GM21423 (cell line): ENCODE measurements around the gene FGF7.
"Not testable (repeated sequence)": the region's sequence is repeated elsewhere in the genome, so short reads cannot be mapped to it uniquely, and the experiment has no call there.

Source experiments
- ATAC-seq: cut with Tn5 transposase; IDR thresholded peaks from one replicate; pipeline ENCODE4 v1.9.1; 2021; ENCODE audit warnings: mild to moderate bottlenecking, moderate library complexity; ENCODE audit not compliant: unreplicated experiment

The FGF7 gene, protein sequence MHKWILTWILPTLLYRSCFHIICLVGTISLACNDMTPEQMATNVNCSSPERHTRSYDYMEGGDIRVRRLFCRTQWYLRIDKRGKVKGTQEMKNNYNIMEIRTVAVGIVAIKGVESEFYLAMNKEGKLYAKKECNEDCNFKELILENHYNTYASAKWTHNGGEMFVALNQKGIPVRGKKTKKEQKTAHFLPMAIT

DNA sequence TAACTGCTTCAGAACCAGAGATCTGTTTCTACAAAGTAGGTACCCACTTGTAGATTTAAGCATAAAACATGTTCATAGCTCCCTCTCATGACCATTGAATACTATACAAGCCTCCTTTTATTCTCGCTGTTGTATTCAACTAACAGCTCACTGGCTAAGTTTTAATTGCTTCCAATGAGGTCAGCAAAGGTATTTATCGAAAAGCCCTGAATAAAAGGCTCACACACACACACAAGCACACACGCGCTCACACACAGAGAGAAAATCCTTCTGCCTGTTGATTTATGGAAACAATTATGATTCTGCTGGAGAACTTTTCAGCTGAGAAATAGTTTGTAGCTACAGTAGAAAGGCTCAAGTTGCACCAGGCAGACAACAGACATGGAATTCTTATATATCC lies at the start of gene FGF7:
FGF7 (plus strand) TSS at position 222 of the 400 bp plus-strand sequence. CDS start 1,056 bp downstream, outside the sequence.
- ATAC-seq, result no peak

DNA sequence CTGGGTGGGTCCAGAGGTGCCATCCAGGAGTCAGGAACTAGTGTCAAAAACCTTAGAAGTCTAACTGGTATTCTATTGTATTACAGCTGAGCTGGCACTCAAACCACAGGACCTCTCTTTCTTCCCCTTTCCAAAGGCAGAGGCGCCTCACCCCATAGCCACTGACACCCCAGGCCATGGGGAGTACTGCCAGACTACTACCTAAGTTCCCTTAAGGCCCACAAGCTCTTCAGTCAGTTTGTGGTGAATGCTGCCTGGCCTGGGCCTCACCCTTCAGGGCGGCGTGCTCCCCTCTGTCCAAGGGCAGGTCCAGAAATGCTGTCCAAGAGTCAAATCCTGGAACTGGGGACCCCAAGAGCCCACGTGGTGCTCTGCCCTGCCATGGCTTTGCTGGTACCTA lies 43.0 kb upstream of the FGF7 start:
- no peak for ATAC-seq

DNA sequence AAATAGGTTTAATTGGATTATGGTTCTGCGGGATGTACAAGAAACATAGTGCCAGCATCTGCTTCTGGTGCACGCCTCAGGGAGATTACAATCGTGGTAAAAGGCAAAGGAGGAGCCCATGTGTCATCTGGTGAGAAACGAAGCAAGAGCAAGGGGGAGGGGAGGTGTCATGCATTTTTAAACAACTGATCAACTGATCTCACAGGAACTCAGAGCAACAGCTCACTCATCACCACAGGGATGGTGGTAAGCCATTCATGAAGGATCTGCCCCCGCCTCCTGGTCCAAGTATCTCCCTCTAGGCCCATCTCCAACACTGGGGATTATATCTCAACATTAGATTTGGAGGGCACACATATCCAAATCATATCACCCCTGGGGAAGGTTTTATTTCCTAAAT lies 42.1 kb upstream of the FGF7 start:
- ATAC-seq, result no peak

DNA sequence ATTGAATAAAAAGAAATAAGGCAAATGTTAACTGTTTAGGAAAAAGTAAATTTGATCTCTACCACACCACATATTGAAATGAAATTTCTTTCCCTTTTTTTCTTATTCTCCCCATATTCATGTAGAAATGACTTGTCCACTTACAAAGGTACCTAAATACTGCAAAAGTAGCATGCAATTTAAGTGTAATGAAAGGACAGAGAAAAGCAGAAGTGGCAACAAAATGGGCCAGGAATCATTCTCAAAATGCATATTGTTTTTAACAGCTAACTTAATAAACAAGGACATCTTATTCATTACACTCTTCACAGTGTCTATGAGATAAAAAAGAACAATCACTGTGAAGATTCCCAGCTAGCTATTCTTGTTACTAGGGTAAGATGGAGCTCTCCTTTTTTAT lies 40.6 kb upstream of the FGF7 start:
- no peak for ATAC-seq

DNA sequence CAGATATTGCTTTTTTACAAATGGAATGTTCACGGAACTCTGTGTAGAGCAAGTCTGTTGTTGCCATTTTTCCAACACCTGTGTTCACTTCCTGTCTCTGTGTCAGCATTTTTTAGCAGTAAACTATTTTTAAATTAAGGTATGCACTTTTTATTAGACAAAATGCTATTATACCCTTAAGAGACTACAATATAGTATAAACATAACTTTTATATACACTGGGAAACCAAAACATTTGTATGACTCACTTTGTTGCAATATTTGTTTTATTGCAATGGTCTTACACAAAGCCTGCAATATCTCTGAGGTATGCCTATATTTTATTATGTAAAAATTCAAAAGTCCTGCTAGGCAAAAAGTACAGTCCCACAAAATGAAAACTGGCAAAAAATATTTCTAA lies 39.8 kb upstream of the FGF7 start:
- no peak for ATAC-seq

DNA sequence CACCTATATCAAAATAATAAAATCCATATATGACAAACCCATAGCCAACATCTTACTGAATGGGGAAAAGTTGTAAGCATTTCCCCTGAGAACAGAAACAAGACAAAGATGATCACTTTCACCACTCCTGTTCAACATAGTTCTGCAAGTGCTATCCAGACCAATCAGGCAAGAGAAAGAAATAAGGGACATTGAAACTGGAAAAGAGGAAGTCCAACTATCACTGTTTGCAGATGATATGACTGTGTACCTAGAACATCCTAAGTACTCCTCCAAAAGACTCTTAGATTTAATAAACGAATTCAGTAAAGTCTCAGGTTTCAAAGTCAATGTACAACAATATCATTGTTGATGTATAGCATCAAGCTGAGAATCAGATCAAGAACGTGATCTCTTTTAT lies 35.6 kb upstream of the FGF7 start:
- no peak for ATAC-seq

DNA sequence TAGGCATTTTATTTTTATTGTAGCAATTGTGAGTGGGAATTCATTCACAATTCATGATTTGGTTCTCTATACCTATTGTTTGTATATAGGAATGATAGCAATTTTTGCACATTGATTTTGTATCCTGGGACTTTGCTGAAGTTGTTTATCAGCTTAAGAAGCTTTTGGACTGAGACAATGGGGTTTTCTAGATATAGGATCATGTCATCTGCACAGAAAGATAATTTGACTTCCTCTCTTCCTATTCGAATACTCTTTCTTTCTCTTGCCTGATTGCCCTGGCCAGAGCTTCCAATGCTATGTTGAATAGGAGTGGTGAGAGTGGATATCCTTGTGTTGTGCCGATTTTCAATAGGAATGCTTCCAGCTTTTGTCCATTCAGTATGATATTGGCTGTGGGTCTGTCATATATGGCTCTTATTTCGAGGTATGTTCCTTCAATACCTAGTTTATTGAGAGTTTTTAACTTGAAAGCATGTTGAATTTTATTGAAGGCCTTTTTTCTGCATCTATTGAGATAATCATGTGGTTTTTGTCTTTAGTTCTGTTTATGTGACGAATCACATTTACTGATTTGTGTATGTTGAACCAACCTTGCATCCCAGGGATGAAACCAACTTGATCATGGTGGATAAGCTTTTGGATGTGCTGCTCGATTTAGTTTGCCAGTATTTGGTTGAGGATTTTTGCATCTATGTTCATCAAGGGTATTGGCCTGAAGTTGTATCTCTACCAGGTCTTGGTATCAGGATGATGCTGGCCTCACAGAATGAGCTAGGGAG lies 20.3 kb upstream of the FGF7 start:
- not testable (repeated sequence) for ATAC-seq

DNA sequence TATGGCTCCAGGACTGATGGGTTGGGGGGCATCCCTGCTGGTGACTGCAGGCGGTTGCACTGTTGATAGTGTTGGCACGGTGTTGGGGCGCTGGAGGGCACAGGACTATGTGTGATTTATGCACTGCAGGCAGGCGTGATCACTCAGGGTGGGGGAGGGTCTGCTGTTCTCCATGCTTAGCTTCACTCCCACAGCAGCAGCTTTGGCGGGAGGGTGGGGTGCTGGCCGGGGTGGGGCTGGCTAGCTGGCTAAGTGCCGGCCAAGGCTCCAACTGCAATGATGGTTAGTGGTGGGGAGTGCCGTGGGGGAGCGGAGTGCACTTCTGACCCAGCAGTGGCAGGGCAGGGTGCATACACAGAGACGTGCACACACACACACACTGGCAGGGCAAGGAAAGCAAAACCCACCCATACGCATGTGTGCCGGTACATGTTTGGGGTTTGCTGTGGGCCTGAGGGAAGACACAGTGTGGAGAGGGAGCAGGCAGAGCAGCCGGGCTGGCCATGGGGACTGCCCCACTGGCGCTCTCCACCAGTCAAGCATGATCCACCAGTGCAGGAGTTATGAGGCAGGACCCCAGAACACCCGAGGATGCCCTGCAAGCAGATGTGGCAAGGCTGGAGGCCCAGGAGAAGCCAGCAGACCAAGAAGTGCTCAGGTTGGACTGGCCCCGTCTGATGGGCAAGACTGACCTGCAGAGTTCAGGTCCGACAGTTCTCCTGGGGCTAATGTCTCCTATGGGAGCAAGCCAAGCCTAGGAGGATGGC lies 16.5 kb upstream of the FGF7 start:
- no peak for ATAC-seq

DNA sequence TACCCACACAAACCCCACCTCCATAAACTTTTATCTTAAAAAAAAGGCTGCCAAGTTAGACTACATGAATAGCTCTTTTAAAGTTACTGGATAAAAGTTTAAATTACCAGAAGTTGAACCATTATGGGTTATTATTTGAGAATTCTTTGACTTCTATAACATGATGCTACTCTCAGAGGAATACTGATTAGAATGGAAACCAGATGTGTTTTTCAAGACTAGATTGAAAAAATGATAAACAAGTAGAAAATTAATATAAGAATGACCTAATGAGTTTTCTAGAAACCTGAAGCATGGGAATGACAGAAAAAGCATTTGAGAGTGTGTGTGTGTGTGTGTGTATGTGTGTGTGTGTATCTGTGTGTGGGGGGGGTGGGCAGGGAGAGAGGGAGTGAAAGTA lies 12.4 kb upstream of the FGF7 start:
- ATAC-seq, result no peak

DNA sequence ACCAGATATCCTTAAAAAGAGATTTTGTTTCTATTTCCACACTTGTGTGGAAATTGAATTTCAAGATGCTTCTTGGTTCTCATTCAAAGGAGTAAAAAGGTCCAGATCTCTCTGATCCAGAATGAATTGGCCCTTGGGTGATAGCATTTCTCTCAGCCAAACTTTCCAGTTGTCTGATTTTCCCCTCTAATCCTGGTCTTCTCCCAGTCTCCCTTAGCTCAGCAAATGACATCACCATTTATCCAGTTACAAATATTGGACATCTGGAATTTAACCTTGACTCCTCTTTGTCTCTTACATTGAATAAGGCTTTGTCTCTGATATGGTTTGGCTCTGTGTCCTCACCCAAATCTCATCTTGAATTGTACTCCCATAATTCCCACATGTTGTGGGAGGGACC lies 10.2 kb upstream of the FGF7 start:
- no peak for ATAC-seq

DNA sequence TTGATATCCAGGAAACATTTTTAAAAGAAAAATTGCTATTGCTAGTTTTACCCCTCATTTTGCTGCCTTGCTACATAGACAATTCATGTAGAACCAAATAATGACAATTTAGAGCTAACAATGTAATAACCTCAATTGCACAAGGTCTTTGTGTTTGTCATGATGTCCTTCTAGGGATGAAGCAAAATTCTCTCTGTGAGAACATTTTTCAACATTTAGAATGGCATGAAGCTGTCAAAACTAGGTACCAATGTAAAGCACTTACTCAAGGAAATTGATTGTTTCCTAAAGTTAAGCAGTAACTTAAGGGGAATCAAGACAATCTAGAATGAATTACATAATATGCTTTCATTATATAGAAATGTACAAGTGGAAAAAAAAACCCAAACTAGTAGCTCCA lies 7.9 kb upstream of the FGF7 start:
- no peak for ATAC-seq

DNA sequence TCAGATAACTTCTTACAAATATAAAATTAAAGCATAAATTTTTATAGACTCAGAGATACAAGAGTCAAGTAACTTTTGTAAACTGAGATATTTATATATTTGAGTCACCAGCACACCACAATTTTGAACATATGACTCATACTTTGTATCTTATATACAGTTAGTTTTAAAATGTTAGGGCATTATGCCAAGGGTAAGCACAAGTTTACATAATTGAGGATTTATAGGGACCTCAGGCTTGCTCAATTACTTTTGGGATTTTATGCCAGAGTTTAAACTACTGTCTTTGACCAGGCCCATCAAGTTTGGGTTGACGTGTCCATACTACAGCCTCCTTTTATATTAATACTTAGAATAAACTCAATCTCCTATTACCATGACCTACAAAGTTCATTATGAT lies 7.4 kb upstream of the FGF7 start:
- ATAC-seq, result no peak

DNA sequence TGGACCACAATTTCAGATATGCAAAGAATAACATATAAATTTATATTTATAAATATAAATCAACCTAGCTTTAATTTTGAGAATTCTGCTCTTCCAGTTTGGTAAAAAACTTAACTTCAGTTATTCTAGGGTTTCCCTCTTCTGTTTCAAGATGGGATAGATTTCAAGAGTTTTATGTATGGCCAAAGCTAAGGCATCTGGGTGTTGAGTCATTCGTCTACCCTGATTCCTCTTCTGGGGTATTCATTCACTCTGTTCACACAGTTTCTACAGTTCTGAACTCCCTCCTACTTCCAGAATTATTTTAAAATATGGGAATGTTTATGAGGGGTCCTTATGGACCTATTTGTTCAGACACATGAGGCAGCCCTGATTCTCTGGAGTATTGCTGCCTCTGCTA lies 4.2 kb upstream of the FGF7 start:
- ATAC-seq, result no peak

DNA sequence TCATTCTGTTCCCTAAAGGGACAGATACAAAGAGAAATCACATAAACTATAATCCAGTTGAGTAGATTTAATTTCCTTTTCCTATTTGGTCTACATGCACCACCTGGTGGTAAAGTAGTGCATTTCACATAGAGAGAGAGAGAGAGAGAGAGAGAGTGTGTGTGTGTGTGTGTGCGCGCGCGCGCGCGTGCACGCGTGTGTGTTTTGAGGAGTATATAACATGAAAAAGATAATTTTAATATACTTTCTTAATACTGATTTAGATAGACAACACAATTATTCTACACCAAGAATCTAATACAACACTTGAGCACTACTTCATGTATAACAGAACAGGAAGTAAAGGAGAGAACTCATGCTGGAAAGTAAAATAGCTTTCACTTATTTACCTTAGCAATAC lies 1.1 kb upstream of the FGF7 start:
- ATAC-seq, result no peak

DNA sequence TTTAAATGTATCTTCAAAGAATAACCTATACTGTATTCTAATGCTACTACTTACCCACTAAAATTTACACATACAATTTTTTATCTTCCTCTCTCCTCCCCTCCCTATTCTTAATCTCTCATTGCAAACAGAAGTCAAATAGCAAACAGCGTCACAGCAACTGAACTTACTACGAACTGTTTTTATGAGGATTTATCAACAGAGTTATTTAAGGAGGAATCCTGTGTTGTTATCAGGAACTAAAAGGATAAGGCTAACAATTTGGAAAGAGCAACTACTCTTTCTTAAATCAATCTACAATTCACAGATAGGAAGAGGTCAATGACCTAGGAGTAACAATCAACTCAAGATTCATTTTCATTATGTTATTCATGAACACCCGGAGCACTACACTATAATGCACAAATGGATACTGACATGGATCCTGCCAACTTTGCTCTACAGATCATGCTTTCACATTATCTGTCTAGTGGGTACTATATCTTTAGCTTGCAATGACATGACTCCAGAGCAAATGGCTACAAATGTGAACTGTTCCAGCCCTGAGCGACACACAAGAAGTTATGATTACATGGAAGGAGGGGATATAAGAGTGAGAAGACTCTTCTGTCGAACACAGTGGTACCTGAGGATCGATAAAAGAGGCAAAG lies 984 bp downstream of the FGF7 start:
- no peak for ATAC-seq

DNA sequence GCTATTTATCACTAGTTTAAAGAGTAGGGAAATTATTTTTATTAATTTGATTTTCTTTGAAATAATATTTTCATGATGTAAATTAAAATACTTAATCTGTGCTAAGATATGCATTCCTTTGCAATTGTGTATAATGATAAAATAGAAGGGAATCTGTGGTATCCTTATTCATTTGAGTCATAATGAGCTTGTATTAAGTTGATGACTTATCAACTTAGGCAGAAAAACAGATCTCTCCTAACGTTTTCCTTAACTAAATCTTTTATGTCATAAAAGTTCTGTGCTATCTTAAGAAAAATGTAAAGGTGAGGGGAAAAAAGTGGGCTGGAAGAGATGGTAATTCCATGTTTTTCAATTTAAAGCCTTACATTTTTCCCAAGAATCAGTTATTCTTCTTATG lies 1.9 kb downstream of the FGF7 start:
- ATAC-seq, result no peak

DNA sequence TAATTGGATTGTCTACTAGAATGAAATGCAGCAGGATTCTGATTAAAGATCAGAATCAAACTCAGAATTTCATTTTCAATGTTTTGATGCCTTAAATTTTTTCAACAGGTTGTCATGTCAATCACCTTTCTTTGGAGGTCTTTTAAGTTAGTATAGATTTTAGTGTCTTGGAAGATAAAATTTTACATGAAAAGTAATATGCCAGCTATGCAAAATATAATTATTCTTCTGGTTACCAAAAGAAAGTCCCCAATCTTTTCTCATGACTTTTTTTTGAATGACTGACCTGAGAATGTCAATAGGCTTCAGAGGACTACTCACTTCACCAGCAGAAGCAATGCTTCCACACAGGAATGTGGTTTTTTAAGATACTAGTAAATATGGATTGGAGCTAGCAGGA lies 4.3 kb downstream of the FGF7 start:
- no peak for ATAC-seq

DNA sequence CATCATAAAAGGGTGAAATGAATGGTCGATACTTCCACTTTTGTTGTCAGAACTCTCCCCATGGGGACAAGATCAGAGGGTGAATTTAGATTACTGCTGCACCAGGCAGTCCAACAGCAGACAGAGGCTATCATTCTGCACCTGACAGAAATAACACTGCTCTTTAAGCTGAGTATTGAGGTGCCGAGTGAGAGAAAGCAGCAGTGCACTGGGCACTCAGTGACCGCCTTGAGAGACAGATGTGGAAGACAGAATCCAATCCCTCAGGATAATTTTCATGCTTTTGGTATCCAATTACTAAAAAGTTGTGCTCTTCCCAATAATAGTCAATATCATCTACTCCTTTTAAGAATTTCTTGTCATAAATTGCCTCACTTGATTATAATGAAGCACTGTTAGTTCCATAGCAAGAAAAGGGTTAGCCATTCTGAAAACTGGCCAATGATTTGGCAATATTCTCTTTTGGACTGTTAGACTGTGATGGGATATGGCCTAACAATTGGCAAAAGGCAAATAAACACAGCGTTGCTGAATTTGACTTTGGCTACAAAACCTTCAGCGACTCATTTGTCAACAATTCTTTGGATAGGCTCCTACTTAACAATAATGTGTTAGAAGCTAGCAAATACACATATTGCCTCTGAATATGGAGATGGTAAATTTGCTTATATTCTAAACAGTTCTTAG lies 5.5 kb downstream of the FGF7 start:
- ATAC-seq, result no peak

DNA sequence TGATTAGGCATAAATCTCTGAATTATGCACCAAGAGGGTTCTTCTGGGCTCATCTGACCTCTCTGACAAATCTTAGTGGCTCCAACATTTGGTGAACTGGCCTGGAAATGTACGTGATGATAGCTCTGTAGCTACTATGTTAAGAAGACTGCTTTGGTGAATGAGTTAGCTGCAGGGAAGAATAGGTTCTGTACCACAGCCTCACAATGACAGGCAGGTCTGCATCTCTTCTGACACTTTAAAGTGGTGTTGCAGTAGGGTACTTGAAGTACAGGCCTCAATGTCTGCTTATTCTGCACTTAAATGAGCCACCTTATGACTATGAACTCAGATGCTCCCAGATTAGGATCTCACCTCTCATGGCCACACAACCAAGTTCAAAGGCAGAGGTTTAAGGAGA lies 7.0 kb downstream of the FGF7 start:
- ATAC-seq, result no peak

DNA sequence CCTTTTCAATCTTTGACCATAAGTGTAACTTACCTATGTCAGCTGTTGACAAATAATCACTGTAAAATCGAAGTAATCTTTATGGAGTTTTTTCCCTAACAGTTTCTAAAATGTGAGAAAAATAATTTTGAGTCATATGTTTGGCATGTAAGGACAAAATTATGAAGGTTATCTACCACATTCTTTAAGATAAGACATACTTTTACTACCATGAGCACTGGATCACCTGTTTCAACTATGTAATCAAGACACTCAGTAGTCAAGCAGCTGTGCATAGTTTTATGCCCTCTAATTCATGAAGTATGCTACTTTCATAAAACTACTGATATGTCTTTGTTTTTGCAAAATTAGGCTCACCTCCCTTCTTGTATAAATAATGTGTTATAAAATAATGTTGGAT lies 12.1 kb downstream of the FGF7 start:
- ATAC-seq, result no peak

DNA sequence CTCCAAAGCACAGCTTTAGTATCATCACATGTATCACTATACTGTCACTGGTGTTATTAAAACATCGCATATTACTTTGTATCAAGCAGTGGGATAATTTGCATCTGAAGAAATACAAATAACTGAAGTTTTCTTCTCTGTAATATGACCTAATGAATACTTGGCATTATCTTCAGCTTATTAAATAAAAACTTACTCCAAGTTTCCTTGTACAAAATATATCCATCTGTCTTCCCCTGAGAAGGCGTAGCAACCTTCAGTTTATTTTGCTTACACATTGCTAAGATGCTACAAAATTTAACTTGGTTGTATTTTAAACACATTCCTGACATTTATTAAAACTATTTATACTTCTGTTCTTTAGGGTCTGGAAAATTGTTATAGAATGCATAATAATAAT lies 13.7 kb downstream of the FGF7 start:
- no peak for ATAC-seq
